ENCODE results near the gene PPP2R5C. TPM values are rescaled to one million over a fixed set of nuclear protein-coding genes. Genes with fewer than 3 reads are reported as not detected.
A peak's percentile ranks its signal among the peaks of the same experiment; 100 is the strongest.

The PPP2R5C gene
- total and polyA plus RNA-seq, 11 donors = 99.4 to 248 (median 204) TPM

- Histone ChIP-seq H3K9me3 (no peaks in the 10 kb centered on the region), H3K27ac (peak overlapping the region in 2 of 12 donors; percentile 28 to 48), H3K4me1 (peaks cover 0 to 6% (median 0%) of the 10 kb centered on the region in 12 donors), H3K36me3 (peaks cover 0 to 79% (median 66%) of the 10 kb centered on the region in 9 donors), H3K4me3 (no peak overlapping the region), H3K27me3 (no peaks in the 10 kb centered on the region)
- 82 to 86% (median 83%) methylated on average over 17 of the region's 17 CpGs for WGBS, 4 donors
- no peak for DNase-seq
- ATAC-seq = peak in 2 of 4 donors; percentile 18 to 30
- intact Hi-C loops (cut with DNase I) = no loop called here
- TF ChIP-seq, protein P1, sequence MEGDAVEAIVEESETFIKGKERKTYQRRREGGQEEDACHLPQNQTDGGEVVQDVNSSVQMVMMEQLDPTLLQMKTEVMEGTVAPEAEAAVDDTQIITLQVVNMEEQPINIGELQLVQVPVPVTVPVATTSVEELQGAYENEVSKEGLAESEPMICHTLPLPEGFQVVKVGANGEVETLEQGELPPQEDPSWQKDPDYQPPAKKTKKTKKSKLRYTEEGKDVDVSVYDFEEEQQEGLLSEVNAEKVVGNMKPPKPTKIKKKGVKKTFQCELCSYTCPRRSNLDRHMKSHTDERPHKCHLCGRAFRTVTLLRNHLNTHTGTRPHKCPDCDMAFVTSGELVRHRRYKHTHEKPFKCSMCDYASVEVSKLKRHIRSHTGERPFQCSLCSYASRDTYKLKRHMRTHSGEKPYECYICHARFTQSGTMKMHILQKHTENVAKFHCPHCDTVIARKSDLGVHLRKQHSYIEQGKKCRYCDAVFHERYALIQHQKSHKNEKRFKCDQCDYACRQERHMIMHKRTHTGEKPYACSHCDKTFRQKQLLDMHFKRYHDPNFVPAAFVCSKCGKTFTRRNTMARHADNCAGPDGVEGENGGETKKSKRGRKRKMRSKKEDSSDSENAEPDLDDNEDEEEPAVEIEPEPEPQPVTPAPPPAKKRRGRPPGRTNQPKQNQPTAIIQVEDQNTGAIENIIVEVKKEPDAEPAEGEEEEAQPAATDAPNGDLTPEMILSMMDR (IDR thresholded peaks at IDR 0.05) = no peak
Observed at GRCh38 chr14:101917413-101918017, 156.0 kb downstream of the PPP2R5C start.

DNA sequence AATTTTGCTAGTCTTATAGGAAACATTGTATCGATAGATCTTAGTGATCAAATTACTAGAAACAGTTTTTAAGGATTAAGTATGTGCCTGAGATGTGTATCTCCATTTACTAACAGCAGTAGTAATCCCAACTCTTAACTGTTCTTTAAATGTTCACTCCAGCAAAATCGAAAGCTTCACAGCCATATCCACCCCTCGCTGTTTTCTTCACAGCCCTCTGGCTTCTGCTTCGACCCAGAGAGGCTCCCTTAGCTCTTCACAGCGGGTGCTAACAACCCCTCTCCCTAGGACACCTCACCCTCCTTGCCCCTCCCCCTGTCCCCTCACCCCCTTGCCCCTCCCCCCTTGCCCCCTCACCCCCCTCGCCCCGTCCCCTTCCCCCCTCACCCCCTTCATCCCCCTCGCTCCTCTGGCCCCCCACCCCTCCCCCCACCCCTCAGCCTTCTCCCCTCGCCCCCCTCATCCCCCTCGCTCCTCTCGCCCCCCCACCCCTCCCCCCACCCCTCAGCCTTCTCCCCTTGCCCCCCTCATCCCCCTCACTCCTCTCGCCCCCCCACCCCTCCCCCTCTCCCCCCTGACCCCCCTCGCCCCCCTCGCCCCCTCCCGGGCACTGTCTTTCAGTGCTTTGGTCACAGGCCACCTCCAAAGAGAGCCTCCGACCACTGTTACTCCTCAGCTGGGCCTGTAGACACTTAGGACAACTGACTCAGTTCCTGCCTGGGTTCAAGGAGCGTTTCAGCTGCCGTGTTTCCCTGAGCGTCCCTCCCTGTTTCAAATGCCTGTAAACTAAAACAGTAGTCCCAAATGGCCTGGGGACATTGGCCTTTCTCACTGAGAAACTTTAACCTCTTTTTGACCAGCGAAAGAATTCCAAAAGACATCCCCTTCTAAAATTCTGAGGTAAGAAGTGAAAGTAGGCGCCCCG, 156.8 kb downstream of the PPP2R5C start:
- no peak for DNase-seq
- peaks cover 0 to 6% (median 0%) of the 10 kb centered on the region in 12 donors for H3K4me1 ChIP-seq
- intact Hi-C loops (cut with DNase I) = no loop called here
- TF ChIP-seq, protein P1 (IDR thresholded peaks at IDR 0.05) = no peak
- TF ChIP-seq POLR2A (IDR thresholded peaks at IDR 0.05) = no peak
- H3K27ac ChIP-seq = no peak overlapping the region
- no peaks in the 10 kb centered on the region for H3K9me3 ChIP-seq
- 77 to 85% (median 81%) methylated on average over 13 to 18 of the region's 22 CpGs for WGBS, 4 donors
- H3K4me3 ChIP-seq = no peak overlapping the region
- no peak for ATAC-seq
- no peaks in the 10 kb centered on the region for H3K27me3 ChIP-seq
- peaks cover 0 to 79% (median 66%) of the 10 kb centered on the region in 9 donors for H3K36me3 ChIP-seq

- intact Hi-C loops (cut with DNase I) = no loop called here
- peaks cover 0 to 78% (median 52%) of the 10 kb centered on the region in 9 donors for H3K36me3 ChIP-seq
- H3K27me3 ChIP-seq = no peaks in the 10 kb centered on the region
- WGBS, 4 donors = 62 to 79% (median 72%) methylated on average over 4 of the region's 4 CpGs
- H3K4me3 ChIP-seq = no peak overlapping the region
- no peak for TF ChIP-seq POLR2A (IDR thresholded peaks at IDR 0.05)
- TF ChIP-seq, protein P1 (IDR thresholded peaks at IDR 0.05) = no peak
- no peaks in the 10 kb centered on the region for H3K9me3 ChIP-seq
- DNase-seq (no peak), ATAC-seq (no peak)
- peaks cover 0 to 6% (median 0%) of the 10 kb centered on the region in 12 donors for H3K4me1 ChIP-seq
- H3K27ac ChIP-seq = no peak overlapping the region
Observed at GRCh38 chr14:101920271-101920670, 158.8 kb downstream of the PPP2R5C start.

DNA sequence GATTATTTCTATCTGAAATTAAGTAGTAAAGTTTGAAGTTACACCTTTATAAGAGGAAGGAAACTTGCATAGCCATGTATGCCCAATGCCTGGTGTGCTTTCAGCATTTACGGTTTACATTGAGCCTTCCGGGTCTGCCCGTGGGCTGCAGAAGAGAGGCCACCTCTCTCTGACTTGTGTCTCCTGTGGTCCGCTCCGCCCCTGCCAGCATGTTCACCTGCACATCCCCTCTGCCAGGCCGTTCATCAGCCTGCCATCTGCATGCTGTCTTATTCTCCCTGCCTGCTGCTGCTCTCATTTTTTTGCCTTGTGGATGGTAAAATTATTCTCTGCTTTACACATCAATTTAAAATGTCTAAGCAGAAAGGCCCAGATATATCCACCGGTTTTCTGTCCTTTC, 161.4 kb downstream of the PPP2R5C start:
- Histone ChIP-seq H3K27ac (no peak overlapping the region), H3K4me3 (no peak overlapping the region), H3K4me1 (peaks cover 0 to 19% (median 12%) of the 10 kb centered on the region in 12 donors), H3K9me3 (no peaks in the 10 kb centered on the region), H3K27me3 (no peaks in the 10 kb centered on the region), H3K36me3 (peaks cover 0 to 76% (median 56%) of the 10 kb centered on the region in 9 donors)
- DNase-seq = no peak
- intact Hi-C loops (cut with DNase I) = no loop called here
- TF ChIP-seq, protein P1 (IDR thresholded peaks at IDR 0.05) = no peak
- TF ChIP-seq POLR2A (IDR thresholded peaks at IDR 0.05) = no peak
- 86 to 90% (median 87%) methylated on average over 7 of the region's 7 CpGs for WGBS, 4 donors
- no peak for ATAC-seq
